Measurements from ENCODE around the gene LMBR1L. TPM values are rescaled to one million over a fixed set of nuclear protein-coding genes. Genes with fewer than 3 reads are reported as not detected.
"Not testable (repeated sequence)": the region's sequence is repeated elsewhere in the genome, so short reads cannot be mapped to it uniquely, and the experiment has no call there.

LMBR1L gene
- total and polyA plus RNA-seq, 8 donors, result 12.9 to 76.5 (median 22.7) TPM

- intact Hi-C loops (cut with DNase I), result no loop called here
- FAIRE-seq, result no peak
- no peak for DNase-seq
Measured at GRCh38 chr12:49146406-49146805, 35.8 kb upstream of the LMBR1L start.

GRCh38 chr12:49144384-49144783 lies 33.7 kb upstream of the LMBR1L start:
- DNase-seq, result no peak
- ATAC-seq, result no peak
- intact Hi-C loops (cut with DNase I), result no loop called here
- no peaks in the 10 kb centered on the region for H3K27me3 ChIP-seq
- 73 to 81% methylated on average over 2 of the region's 2 CpGs for WGBS, 2 donors
- H3K9me3 ChIP-seq, result no peaks in the 10 kb centered on the region
- FAIRE-seq, result no peak
- no peaks in the 10 kb centered on the region for H3K36me3 ChIP-seq
- H3K4me3 ChIP-seq, result no peak overlapping the region
- TF ChIP-seq CTCF (IDR thresholded peaks at IDR 0.05), result no peak
- H3K27ac ChIP-seq, result no peak overlapping the region
- H3K4me1 ChIP-seq, result no peaks in the 10 kb centered on the region

More at GRCh38 chr12:49146406-49146805, 35.8 kb upstream of the LMBR1L start:
- 94 to 100% methylated on average over 1 of the region's 1 CpG for WGBS, 2 donors
- no peaks in the 10 kb centered on the region for H3K27me3 ChIP-seq
- H3K4me1 ChIP-seq, result no peaks in the 10 kb centered on the region
- H3K9me3 ChIP-seq, result no peaks in the 10 kb centered on the region
- no peaks in the 10 kb centered on the region for H3K36me3 ChIP-seq
- H3K27ac ChIP-seq, result no peak overlapping the region
- no peak for ATAC-seq
- no peak overlapping the region for H3K4me3 ChIP-seq
- TF ChIP-seq CTCF (IDR thresholded peaks at IDR 0.05), result no peak

DNA sequence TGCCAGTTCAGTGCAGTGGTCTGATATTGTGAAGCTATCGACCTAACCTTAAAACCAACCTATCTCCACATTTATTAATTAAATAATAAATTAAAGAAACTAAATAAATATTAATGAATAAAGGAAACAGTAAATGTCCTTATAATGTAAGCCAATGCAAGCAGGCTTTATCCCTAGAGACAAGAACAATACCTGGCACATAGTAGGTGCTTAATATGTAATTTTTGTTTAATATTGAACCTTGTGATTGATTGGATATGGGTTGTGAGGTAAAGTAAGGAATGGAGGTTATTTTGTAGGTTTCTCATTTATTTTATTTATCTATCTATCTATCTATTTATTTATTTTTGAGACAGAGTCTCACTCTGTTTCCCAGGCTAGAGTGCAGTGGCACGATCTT lies 28.4 kb upstream of the LMBR1L start:
- H3K4me3 ChIP-seq, result no peak overlapping the region
- intact Hi-C loops (cut with DNase I), result no loop called here
- ATAC-seq (no peak), DNase-seq (no peak), FAIRE-seq (no peak)
- WGBS, 2 donors, result 64 to 80% methylated on average over 2 of the region's 2 CpGs
- no peaks in the 10 kb centered on the region for H3K36me3 ChIP-seq
- no peaks in the 10 kb centered on the region for H3K9me3 ChIP-seq
- TF ChIP-seq CTCF (IDR thresholded peaks at IDR 0.05), result no peak
- H3K27ac ChIP-seq, result no peak overlapping the region
- no peaks in the 10 kb centered on the region for H3K4me1 ChIP-seq
- H3K27me3 ChIP-seq, result no peaks in the 10 kb centered on the region

DNA sequence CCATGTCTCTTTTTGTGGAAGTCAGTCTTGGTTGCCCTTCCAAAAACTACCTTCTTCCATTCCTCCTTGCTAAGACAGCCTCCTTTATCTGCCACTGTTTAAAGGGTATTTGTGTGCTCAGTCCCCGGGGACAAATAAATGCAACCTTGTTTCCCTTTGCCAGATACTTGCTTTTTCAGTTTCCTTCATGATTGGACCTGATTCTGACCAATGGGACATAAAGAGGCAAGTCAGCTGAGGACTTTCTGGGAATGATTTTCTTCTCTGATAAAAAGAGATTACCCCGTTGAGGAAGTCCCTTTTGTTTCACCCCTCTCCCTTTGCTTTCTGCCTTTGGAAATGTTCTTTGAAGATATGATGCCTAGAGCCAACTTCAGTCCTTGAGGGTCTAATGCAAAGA lies 27.9 kb upstream of the LMBR1L start:
- H3K27me3 ChIP-seq, result no peaks in the 10 kb centered on the region
- DNase-seq (no peak), ATAC-seq (no peak), FAIRE-seq (no peak)
- intact Hi-C loops (cut with DNase I), result no loop called here
- 38 to 39% methylated on average over 2 of the region's 2 CpGs for WGBS, 2 donors
- H3K9me3 ChIP-seq, result no peaks in the 10 kb centered on the region
- no peak for TF ChIP-seq CTCF (IDR thresholded peaks at IDR 0.05)
- no peaks in the 10 kb centered on the region for H3K4me1 ChIP-seq
- H3K36me3 ChIP-seq, result no peaks in the 10 kb centered on the region
- no peak overlapping the region for H3K27ac ChIP-seq
- no peak overlapping the region for H3K4me3 ChIP-seq

GRCh38 chr12:49137476-49137875 lies 26.8 kb upstream of the LMBR1L start:
- Histone ChIP-seq H3K4me3 (no peak overlapping the region), H3K27ac (no peak overlapping the region), H3K36me3 (no peaks in the 10 kb centered on the region), H3K9me3 (no peaks in the 10 kb centered on the region), H3K27me3 (no peaks in the 10 kb centered on the region), H3K4me1 (peaks cover 0 to 9% (median 4%) of the 10 kb centered on the region in 3 donors)
- intact Hi-C loops (cut with DNase I), result no loop called here
- 89 to 100% methylated on average over 1 of the region's 1 CpG for WGBS, 2 donors
- FAIRE-seq (no peak), ATAC-seq (no peak), DNase-seq (no peak)
- no peak for TF ChIP-seq CTCF (IDR thresholded peaks at IDR 0.05)

DNA sequence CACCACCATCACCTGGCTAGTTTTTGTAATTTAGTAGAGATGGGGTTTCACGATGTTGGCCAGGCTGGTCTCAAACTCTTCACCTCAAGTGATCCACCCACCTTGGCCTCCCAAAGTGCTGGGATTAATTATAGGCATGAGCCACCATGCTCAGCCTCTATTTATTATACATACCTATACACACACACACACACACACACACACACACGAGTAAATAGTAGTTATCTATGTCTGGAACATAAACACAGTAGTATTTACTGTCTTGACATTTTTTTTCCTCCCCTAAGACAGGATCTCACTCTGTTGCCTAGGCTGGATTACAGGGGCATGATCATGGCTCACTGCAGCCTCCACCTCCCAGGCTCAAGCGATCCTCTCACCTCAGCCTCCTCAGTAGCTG lies 26.4 kb upstream of the LMBR1L start:
- intact Hi-C loops (cut with DNase I); DNase-seq: not testable (repeated sequence)
- 80 to 84% methylated on average over 3 of the region's 3 CpGs for WGBS, 2 donors

More for the DNA sequence above, 26.4 kb upstream of the LMBR1L start:
- not testable (repeated sequence) for ATAC-seq, FAIRE-seq, H3K27ac ChIP-seq, H3K27me3 ChIP-seq, H3K9me3 ChIP-seq, H3K4me3 ChIP-seq, H3K36me3 ChIP-seq
- H3K4me1 ChIP-seq, result peaks cover 0 to 14% (median 8%) of the 10 kb centered on the region in 3 donors
